CD4-positive, CD25-positive, alpha-beta regulatory T cell (primary cell): ENCODE data around the gene CEACAM21. TPM values are rescaled to one million over a fixed set of nuclear protein-coding genes. Genes with fewer than 3 reads are reported as not detected.

Experiments used
- ATAC-seq, 2 donors: fragments of 150-1000 bp; cut with Tn5 transposase; one replicate each; pipeline ENCODE4 v1.10.0; 2021; ENCODE audit warnings: low read depth in 2 of 2, moderate number of reproducible peaks in 2 of 2, moderate library complexity in 1 of 2
- DNase-seq, 3 donors: peaks; one replicate each; pipeline versions ENCODE4 v3.0.0 to v3.0.0-alpha.2; 2012 to 2022; ENCODE audit warnings: mixed read lengths in 1 of 3
- H3K27ac ChIP-seq: one replicate; pipeline ENCODE4 v1.7.0; 2013; ENCODE audit warnings: mild to moderate bottlenecking, low read length; ENCODE audit not compliant: insufficient read depth, poor library complexity, severe bottlenecking
- H3K27me3 ChIP-seq: one replicate; pipeline ENCODE4 v1.7.0; 2013; ENCODE audit warnings: low read length; ENCODE audit not compliant: control insufficient read depth, insufficient read depth
- H3K36me3 ChIP-seq: one replicate; pipeline ENCODE4 v1.7.0; 2013; ENCODE audit warnings: mild to moderate bottlenecking, low read length, moderate library complexity; ENCODE audit not compliant: control insufficient read depth, insufficient read depth
- H3K4me1 ChIP-seq: 2 replicates; pipeline ENCODE4 v1.7.0; 2013; ENCODE audit warnings: mild to moderate bottlenecking, low read length; ENCODE audit not compliant: insufficient read depth, control insufficient read depth, poor library complexity, severe bottlenecking
- H3K4me3 ChIP-seq: one replicate; pipeline ENCODE4 v1.7.0; 2013; ENCODE audit warnings: low read depth, mild to moderate bottlenecking, low read length, moderate library complexity
- H3K9me3 ChIP-seq, 2 experiments: 1 replicate in 1 of 2; 2 replicates in 1 of 2; pipeline ENCODE4 v1.7.0; 2013; ENCODE audit warnings: low read length in 2 of 2, mild to moderate bottlenecking in 1 of 2, moderate library complexity in 1 of 2; ENCODE audit not compliant: control insufficient read depth in 2 of 2
- H3K27ac Mint-ChIP-seq, 3 donors: one replicate each; pipeline ENCODE4 v1.8.0; 2020 to 2022; ENCODE audit warnings: mild to moderate bottlenecking in 3 of 3, mixed read lengths in 3 of 3, moderate library complexity in 2 of 3
- H3K27me3 Mint-ChIP-seq: one replicate; pipeline ENCODE4 v1.8.0; 2022; ENCODE audit warnings: mild to moderate bottlenecking, mixed read lengths
- H3K36me3 Mint-ChIP-seq: one replicate; pipeline ENCODE4 v1.8.0; 2020; ENCODE audit warnings: mixed read lengths
- H3K4me1 Mint-ChIP-seq, 4 donors: one replicate each; pipeline ENCODE4 v1.8.0; 2020 to 2022; ENCODE audit warnings: mixed read lengths in 4 of 4, mild to moderate bottlenecking in 1 of 4
- H3K4me3 Mint-ChIP-seq, 4 donors: one replicate each; pipeline ENCODE4 v1.8.0; 2020 to 2022; ENCODE audit warnings: mild to moderate bottlenecking in 4 of 4, mixed read lengths in 4 of 4, moderate library complexity in 3 of 4
- H3K9me3 Mint-ChIP-seq, 7 donors: one replicate each; pipeline ENCODE4 v1.8.0; 2020 to 2022; ENCODE audit warnings: mixed read lengths in 7 of 7, mild to moderate bottlenecking in 3 of 7, moderate library complexity in 2 of 7
- polyA plus RNA-seq, 4 donors: library from polyadenylated mRNA; unstranded; fragments of 300-500 nt; fragmentation: Illumina TruSeq; gene quantifications; one replicate each; pipeline ENCODE4 v1.2.3, GENCODE V29; 2021
- total RNA-seq: library from RNA; stranded (reverse); gene quantifications from one replicate; pipeline ENCODE4 v1.2.3, GENCODE V29; 2022

CEACAM21 gene
- total and polyA plus RNA-seq, 5 donors from 2014 or later = 39.1 to 58.6 (median 45.7) TPM

- DNase-seq (peak; percentile 44 to 59 (median 58)), ATAC-seq (peak; percentile 73 to 76)
- no peaks in the 10 kb centered on the region for H3K9me3 Mint-ChIP-seq
- no peaks in the 10 kb centered on the region for H3K9me3 ChIP-seq
- H3K4me1 Mint-ChIP-seq = peaks cover 29 to 85% (median 60%) of the 10 kb centered on the region in 4 donors
- H3K36me3 ChIP-seq = peaks cover 31% of the 10 kb centered on the region
- no peaks in the 10 kb centered on the region for H3K27me3 ChIP-seq
- peaks cover 37% of the 10 kb centered on the region for H3K36me3 Mint-ChIP-seq
- peak overlapping the region; percentile 27 to 83 (median 82) for H3K4me3 Mint-ChIP-seq
- H3K27ac Mint-ChIP-seq = peak overlapping the region; percentile 89 to 92 (median 91)
- peak overlapping the region; percentile 35 for H3K4me3 ChIP-seq
- H3K4me1 ChIP-seq = peaks cover 48% of the 10 kb centered on the region
- peak overlapping the region; percentile 60 for H3K27ac ChIP-seq
- no peaks in the 10 kb centered on the region for H3K27me3 Mint-ChIP-seq
These were observed 12.0 kb upstream of the CEACAM21 start for GRCh38 chr19:41563854-41564514.

DNA sequence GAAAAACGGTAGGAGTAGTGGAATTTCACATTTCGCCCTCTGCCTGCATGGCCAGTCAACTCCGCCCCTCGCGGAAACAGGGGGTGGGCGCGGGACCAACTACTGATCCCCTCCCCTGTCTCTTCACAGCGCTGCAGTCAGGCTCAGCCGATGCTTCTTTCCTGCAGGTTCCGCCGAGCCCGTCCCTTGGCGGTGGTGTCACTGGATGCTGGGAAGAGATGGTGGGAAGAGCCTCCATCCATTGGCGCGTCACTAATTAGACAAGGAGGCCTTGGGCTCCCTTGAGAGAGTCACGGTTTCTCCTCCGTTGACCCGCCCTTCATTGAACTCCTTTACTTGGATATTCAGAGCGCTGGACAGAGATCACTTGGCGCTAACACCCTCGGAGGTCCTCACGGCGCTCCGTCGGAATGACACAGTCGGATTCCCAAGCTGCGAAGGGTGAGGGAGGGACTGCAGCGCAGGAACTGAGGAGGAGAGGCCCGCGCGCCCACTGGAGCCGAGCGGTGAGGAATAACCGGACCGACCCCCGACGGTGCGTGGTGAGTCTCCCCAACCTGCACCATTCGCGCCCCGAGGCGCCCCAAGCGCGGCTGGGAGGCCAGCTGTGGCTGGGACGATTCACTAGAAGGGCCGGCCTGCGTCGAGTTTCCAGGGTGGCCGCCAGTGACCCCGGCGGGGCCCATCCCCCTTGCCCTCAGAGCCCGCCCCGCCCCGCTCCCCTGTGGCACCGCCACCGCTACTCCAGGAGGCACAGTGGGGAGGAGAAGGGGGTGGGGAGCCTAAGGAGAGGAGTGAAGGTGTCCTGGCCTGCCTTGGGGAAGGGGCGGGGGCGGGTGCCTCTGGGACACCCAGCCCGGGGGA lies 11.2 kb upstream of the CEACAM21 start:
- no peaks in the 10 kb centered on the region for H3K27me3 Mint-ChIP-seq

DNA sequence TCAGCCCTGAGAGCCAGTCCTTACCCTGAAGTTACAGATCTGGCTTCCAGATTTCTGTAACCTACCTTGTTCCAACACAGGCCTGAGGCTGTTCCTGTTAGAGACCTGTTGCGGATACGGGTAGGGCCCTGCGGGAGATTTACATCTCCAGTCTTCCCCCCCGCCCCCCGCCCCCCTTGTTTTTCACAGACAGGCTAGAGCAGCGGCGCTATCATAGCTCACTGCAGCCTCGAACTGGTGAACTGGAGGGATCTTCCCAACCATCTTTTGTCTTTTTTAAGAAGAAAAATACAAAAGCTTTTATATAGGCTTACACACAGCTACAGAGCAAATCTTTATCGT lies 10.6 kb upstream of the CEACAM21 start:
- Histone ChIP-seq H3K9me3 (no peaks in the 10 kb centered on the region), H3K27ac (peak overlapping the region; percentile 9), H3K4me1 (peaks cover 42% of the 10 kb centered on the region), H3K4me3 (no peak overlapping the region), H3K27me3 (no peaks in the 10 kb centered on the region), H3K36me3 (peaks cover 24% of the 10 kb centered on the region)
- Mint-ChIP-seq H3K27me3 (no peaks in the 10 kb centered on the region), H3K9me3 (no peaks in the 10 kb centered on the region), H3K27ac (peak overlapping the region in 2 of 3 donors; percentile 43 to 63), H3K36me3 (peaks cover 29% of the 10 kb centered on the region), H3K4me1 (peaks cover 18 to 82% (median 49%) of the 10 kb centered on the region in 4 donors), H3K4me3 (peak overlapping the region in 2 of 4 donors; percentile 33 to 73)
- ATAC-seq (no peak), DNase-seq (no peak)

More for the DNA sequence above, 11.2 kb upstream of the CEACAM21 start:
- ATAC-seq = no peak
- Mint-ChIP-seq H3K9me3 (no peaks in the 10 kb centered on the region), H3K36me3 (peaks cover 34% of the 10 kb centered on the region), H3K27ac (peak overlapping the region; percentile 73 to 91 (median 89)), H3K4me3 (peak overlapping the region; percentile 27 to 83 (median 82)), H3K4me1 (peaks cover 24 to 82% (median 53%) of the 10 kb centered on the region in 4 donors)
- Histone ChIP-seq H3K27ac (peak overlapping the region; percentile 42), H3K9me3 (no peaks in the 10 kb centered on the region), H3K36me3 (peaks cover 29% of the 10 kb centered on the region), H3K4me3 (peak overlapping the region; percentile 35), H3K4me1 (peaks cover 42% of the 10 kb centered on the region), H3K27me3 (no peaks in the 10 kb centered on the region)
- DNase-seq = peak in 1 of 3 donors; percentile 9

DNA sequence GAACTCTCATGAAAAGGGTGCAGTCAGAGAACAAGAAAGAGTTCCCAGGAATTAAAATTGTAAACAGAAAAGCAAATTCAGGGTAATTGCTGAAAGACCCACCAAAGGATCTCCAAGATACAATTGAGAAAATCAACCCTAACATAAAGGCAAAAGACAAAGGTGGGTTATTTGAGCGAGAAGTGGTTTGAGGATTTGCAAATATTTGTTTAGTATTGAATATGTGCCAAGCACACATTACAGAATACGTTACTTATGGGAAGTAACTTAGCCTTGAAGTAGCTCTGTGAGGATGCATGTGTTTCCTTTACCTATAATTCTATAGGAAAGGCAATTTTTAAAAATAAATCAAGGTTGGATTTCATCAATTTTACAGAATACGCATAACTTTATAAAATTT lies 10.0 kb upstream of the CEACAM21 start:
- Mint-ChIP-seq H3K36me3 (peaks cover 24% of the 10 kb centered on the region), H3K27me3 (no peaks in the 10 kb centered on the region), H3K9me3 (no peaks in the 10 kb centered on the region), H3K27ac (peak overlapping the region in 1 of 3 donors; percentile 63), H3K4me3 (peak overlapping the region in 1 of 4 donors; percentile 73), H3K4me1 (peaks cover 18 to 82% (median 50%) of the 10 kb centered on the region in 4 donors)
- ATAC-seq (no peak), DNase-seq (no peak)
- Histone ChIP-seq H3K27ac (no peak overlapping the region), H3K36me3 (peaks cover 24% of the 10 kb centered on the region), H3K4me1 (peaks cover 48% of the 10 kb centered on the region), H3K9me3 (no peaks in the 10 kb centered on the region), H3K4me3 (no peak overlapping the region), H3K27me3 (no peaks in the 10 kb centered on the region)

GRCh38 chr19:41569481-41570150 lies 6.3 kb upstream of the CEACAM21 start:
- H3K27me3 Mint-ChIP-seq = no peaks in the 10 kb centered on the region
- peaks cover 24% of the 10 kb centered on the region for H3K36me3 Mint-ChIP-seq
- Histone ChIP-seq H3K27ac (no peak overlapping the region), H3K36me3 (peaks cover 31% of the 10 kb centered on the region), H3K9me3 (no peaks in the 10 kb centered on the region), H3K4me3 (no peak overlapping the region), H3K4me1 (peaks cover 24% of the 10 kb centered on the region), H3K27me3 (no peaks in the 10 kb centered on the region)
- ATAC-seq = no peak
- no peaks in the 10 kb centered on the region for H3K9me3 Mint-ChIP-seq
- H3K4me3 Mint-ChIP-seq = no peak overlapping the region
- peaks cover 10 to 63% (median 29%) of the 10 kb centered on the region in 4 donors for H3K4me1 Mint-ChIP-seq
- peak overlapping the region in 1 of 3 donors; percentile 38 for H3K27ac Mint-ChIP-seq
- no peak for DNase-seq

DNA sequence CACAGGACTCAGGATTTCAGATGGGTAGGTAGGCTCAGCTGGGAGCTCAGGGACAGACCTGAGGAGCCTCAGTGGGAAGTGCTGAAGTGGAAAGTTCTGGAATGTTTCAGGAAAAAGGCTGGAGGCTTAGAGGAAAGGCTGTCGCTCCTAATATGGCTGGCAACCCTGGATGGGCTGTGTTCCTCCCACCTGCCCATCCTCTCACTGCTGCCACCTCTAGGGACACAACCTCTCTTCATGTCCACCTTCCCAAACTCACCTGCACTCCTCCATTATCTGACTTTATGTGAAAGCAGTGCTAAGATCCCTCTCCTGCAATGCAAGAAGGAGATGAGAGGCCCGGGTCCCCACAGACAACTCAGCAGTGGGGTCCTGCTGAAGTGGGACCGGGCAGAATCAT lies 5.8 kb upstream of the CEACAM21 start:
- no peak for ATAC-seq
- H3K4me1 Mint-ChIP-seq = peaks cover 11 to 66% (median 32%) of the 10 kb centered on the region in 4 donors
- peak overlapping the region in 1 of 4 donors; percentile 16 for H3K4me3 Mint-ChIP-seq

DNA sequence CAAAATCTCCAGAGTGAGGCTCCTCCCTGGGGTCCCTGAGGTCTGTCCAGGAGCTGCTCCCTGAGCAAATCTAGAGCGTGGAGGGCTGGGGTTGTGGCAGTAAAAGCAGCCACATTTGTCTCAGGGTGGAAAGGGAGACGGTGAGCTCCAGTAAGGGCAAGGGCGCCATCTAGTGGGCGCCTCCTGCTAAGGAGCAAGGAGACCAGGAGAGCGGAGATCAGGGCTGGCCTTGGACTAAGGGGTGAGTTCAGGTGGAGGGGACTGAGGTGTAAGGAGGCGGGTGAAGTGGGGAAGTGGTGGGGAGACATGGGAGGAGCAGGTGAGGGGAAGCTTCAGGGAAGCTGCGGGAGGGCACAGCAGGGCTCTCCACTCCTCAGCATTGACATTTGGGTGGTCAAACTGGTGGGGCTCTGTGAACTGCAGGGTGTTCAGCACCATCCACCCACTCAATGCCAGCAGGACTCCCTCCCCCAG lies 5.3 kb upstream of the CEACAM21 start:
- Mint-ChIP-seq H3K4me3 (peak overlapping the region in 3 of 4 donors; percentile 5 to 52 (median 16)), H3K27me3 (no peaks in the 10 kb centered on the region), H3K36me3 (peaks cover 21% of the 10 kb centered on the region), H3K27ac (peak overlapping the region; percentile 40 to 64 (median 63)), H3K9me3 (no peaks in the 10 kb centered on the region), H3K4me1 (peaks cover 15 to 68% (median 33%) of the 10 kb centered on the region in 4 donors)
- peak; percentile 93 to 94 for ATAC-seq
- Histone ChIP-seq H3K4me1 (peaks cover 21% of the 10 kb centered on the region), H3K27me3 (no peaks in the 10 kb centered on the region), H3K9me3 (no peaks in the 10 kb centered on the region), H3K4me3 (no peak overlapping the region), H3K36me3 (peaks cover 31% of the 10 kb centered on the region), H3K27ac (no peak overlapping the region)
- DNase-seq = peak; percentile 72 to 85 (median 83)

More for the DNA sequence above, 5.8 kb upstream of the CEACAM21 start:
- Histone ChIP-seq H3K4me3 (no peak overlapping the region), H3K27me3 (no peaks in the 10 kb centered on the region), H3K36me3 (peaks cover 31% of the 10 kb centered on the region), H3K4me1 (peaks cover 18% of the 10 kb centered on the region), H3K9me3 (no peaks in the 10 kb centered on the region), H3K27ac (no peak overlapping the region)
- no peak for DNase-seq
- Mint-ChIP-seq H3K27ac (peak overlapping the region in 1 of 3 donors; percentile 64), H3K36me3 (peaks cover 24% of the 10 kb centered on the region), H3K9me3 (no peaks in the 10 kb centered on the region), H3K27me3 (no peaks in the 10 kb centered on the region)
